Measurements from ENCODE around the gene ASIC2. TPM values are rescaled to one million over a fixed set of nuclear protein-coding genes. Genes with fewer than 3 reads are reported as not detected.

ASIC2 gene
- total RNA-seq, 1 donor, result not detected

GRCh38 chr17:33297643-33298042 is 4.5 kb upstream of the ASIC2 start:
- H3K4me2 ChIP-seq (ENCODE audit: insufficient read depth, low read length), result no peak overlapping the region
- H3K36me3 ChIP-seq (ENCODE audit: insufficient read depth, low read length), result no peaks in the 10 kb centered on the region
- no peaks in the 10 kb centered on the region for H3K4me1 ChIP-seq (ENCODE audit: insufficient read depth, low read length)
- no peak for DNase-seq (ENCODE audit: insufficient read length, low spot score, missing footprints)
- H2AFZ ChIP-seq (ENCODE audit: low read length), result no peak overlapping the region
- H3K27me3 ChIP-seq (ENCODE audit: insufficient read depth, low read length), result peaks cover 4% of the 10 kb centered on the region
- H3K27ac ChIP-seq (ENCODE audit: low read depth, low read length), result no peak overlapping the region
- H3K4me3 ChIP-seq (ENCODE audit: insufficient read depth, low read length), result no peak overlapping the region
- H3K9me3 ChIP-seq (ENCODE audit: low read depth, low read length), result no peaks in the 10 kb centered on the region
- no peaks in the 10 kb centered on the region for H3K79me2 ChIP-seq (ENCODE audit: insufficient read depth, low read length)
- no peaks in the 10 kb centered on the region for H4K20me1 ChIP-seq (ENCODE audit: insufficient read depth, low read length)
- no peak for TF ChIP-seq CTCF (IDR thresholded peaks at IDR 0.05; ENCODE audit: extremely low read depth, low read depth, low read length)

- Histone ChIP-seq H3K27ac (ENCODE audit: low read depth, low read length) (no peak overlapping the region), H3K4me3 (ENCODE audit: insufficient read depth, low read length) (no peak overlapping the region), H3K36me3 (ENCODE audit: insufficient read depth, low read length) (no peaks in the 10 kb centered on the region), H4K20me1 (ENCODE audit: insufficient read depth, low read length) (no peaks in the 10 kb centered on the region), H3K27me3 (ENCODE audit: insufficient read depth, low read length) (peaks cover 7% of the 10 kb centered on the region), H3K79me2 (ENCODE audit: insufficient read depth, low read length) (no peaks in the 10 kb centered on the region), H3K4me1 (ENCODE audit: insufficient read depth, low read length) (no peaks in the 10 kb centered on the region), H3K4me2 (ENCODE audit: insufficient read depth, low read length) (no peak overlapping the region), H3K9me3 (ENCODE audit: low read depth, low read length) (no peaks in the 10 kb centered on the region), H2AFZ (ENCODE audit: low read length) (no peak overlapping the region)
- DNase-seq (ENCODE audit: insufficient read length, low spot score, missing footprints), result no peak
- no peak for TF ChIP-seq CTCF (IDR thresholded peaks at IDR 0.05; ENCODE audit: extremely low read depth, low read depth, low read length)
Measured at GRCh38 chr17:33294994-33295393, 1.9 kb upstream of the ASIC2 start.

GRCh38 chr17:33292201-33292980 is 704 bp downstream of the ASIC2 start:
- no peak for TF ChIP-seq CTCF (IDR thresholded peaks at IDR 0.05; ENCODE audit: extremely low read depth, low read depth, low read length)
- no peak overlapping the region for H2AFZ ChIP-seq (ENCODE audit: low read length)
- no peaks in the 10 kb centered on the region for H3K79me2 ChIP-seq (ENCODE audit: insufficient read depth, low read length)
- H3K27ac ChIP-seq (ENCODE audit: low read depth, low read length), result no peak overlapping the region
- no peak overlapping the region for H3K4me2 ChIP-seq (ENCODE audit: insufficient read depth, low read length)
- H3K27me3 ChIP-seq (ENCODE audit: insufficient read depth, low read length), result peaks cover 7% of the 10 kb centered on the region
- no peak overlapping the region for H3K4me3 ChIP-seq (ENCODE audit: insufficient read depth, low read length)
- H3K36me3 ChIP-seq (ENCODE audit: insufficient read depth, low read length), result no peaks in the 10 kb centered on the region
- DNase-seq (ENCODE audit: insufficient read length, low spot score, missing footprints), result no peak
- H3K9me3 ChIP-seq (ENCODE audit: low read depth, low read length), result no peaks in the 10 kb centered on the region
- H4K20me1 ChIP-seq (ENCODE audit: insufficient read depth, low read length), result no peaks in the 10 kb centered on the region
- no peaks in the 10 kb centered on the region for H3K4me1 ChIP-seq (ENCODE audit: insufficient read depth, low read length)

GRCh38 chr17:33291248-33292200 is 1.6 kb downstream of the ASIC2 start:
- DNase-seq (ENCODE audit: insufficient read length, low spot score, missing footprints), result no peak
- Histone ChIP-seq H3K36me3 (ENCODE audit: insufficient read depth, low read length) (no peaks in the 10 kb centered on the region), H3K27me3 (ENCODE audit: insufficient read depth, low read length) (peaks cover 7% of the 10 kb centered on the region), H3K4me2 (ENCODE audit: insufficient read depth, low read length) (no peak overlapping the region), H4K20me1 (ENCODE audit: insufficient read depth, low read length) (no peaks in the 10 kb centered on the region), H3K4me3 (ENCODE audit: insufficient read depth, low read length) (no peak overlapping the region), H3K4me1 (ENCODE audit: insufficient read depth, low read length) (no peaks in the 10 kb centered on the region), H3K9me3 (ENCODE audit: low read depth, low read length) (no peaks in the 10 kb centered on the region), H2AFZ (ENCODE audit: low read length) (no peak overlapping the region), H3K79me2 (ENCODE audit: insufficient read depth, low read length) (no peaks in the 10 kb centered on the region), H3K27ac (ENCODE audit: low read depth, low read length) (no peak overlapping the region)
- TF ChIP-seq CTCF (IDR thresholded peaks at IDR 0.05; ENCODE audit: extremely low read depth, low read depth, low read length), result no peak

Data from osteoblast (primary cell).